ENCODE data around the gene RIN3.

Gene RIN3

DNA sequence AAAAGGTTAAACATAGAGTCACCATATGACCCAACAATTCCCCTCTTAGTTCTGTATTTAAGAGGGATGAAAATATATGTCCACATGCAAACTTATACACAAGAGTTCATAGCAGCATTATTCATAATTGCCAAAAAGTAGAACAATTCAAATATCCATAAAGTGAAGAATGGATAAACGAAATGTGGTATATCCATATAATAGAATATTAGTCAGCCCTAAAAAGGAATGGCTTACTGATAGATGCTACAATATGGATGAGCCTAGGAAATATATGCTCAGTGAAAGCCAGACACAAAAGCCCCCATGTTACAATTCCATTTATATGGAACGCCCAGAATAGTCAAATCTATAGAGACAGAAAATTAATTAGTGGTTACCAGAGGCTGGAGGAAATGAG, 44.1 kb upstream of the RIN3 start:
- no peak overlapping the region for H2AK5ac ChIP-seq (ENCODE audit: low read length)
- no peak overlapping the region for H3K4me2 ChIP-seq (ENCODE audit: low read length)
- no peak overlapping the region for H3K56ac ChIP-seq (ENCODE audit: low read length)
- no peak overlapping the region for H3K18ac ChIP-seq (ENCODE audit: low read length)
- no peaks in the 10 kb centered on the region for H3K79me2 ChIP-seq (ENCODE audit: control insufficient read depth, insufficient read depth, low read length)
- H3K4me3 ChIP-seq (ENCODE audit: low read length) = no peak overlapping the region
- no peak overlapping the region for H2BK120ac ChIP-seq (ENCODE audit: low read depth, low read length)
- no peak overlapping the region for H2BK5ac ChIP-seq (ENCODE audit: low read length)
- H3K27me3 ChIP-seq (ENCODE audit: insufficient read depth, low read length, poor library complexity) = no peaks in the 10 kb centered on the region
- H3K9ac ChIP-seq (ENCODE audit: low read length) = no peak overlapping the region
- H3K79me1 ChIP-seq (ENCODE audit: low read length) = no peaks in the 10 kb centered on the region
- no peak for DNase-seq
- H3K27ac ChIP-seq (ENCODE audit: low read depth, low read length) = no peak overlapping the region
- no peaks in the 10 kb centered on the region for H3K4me1 ChIP-seq (ENCODE audit: control insufficient read depth, low read depth, low read length)
- no peak overlapping the region for H4K5ac ChIP-seq (ENCODE audit: low read length)
- no peak overlapping the region for H2BK15ac ChIP-seq (replicated peaks; ENCODE audit: low read depth)
- H3K4ac ChIP-seq (ENCODE audit: low read depth, low read length) = no peak overlapping the region
- H4K8ac ChIP-seq (ENCODE audit: low read depth, low read length) = no peak overlapping the region
- no peak overlapping the region for H3K23ac ChIP-seq (ENCODE audit: low read length)
- no peaks in the 10 kb centered on the region for H3K36me3 ChIP-seq (ENCODE audit: control insufficient read depth, insufficient read depth, low read length)
- WGBS (ENCODE audit: extremely low coverage, insufficient coverage, low lambda C conversion rate) = no CpG with 5 or more reads among the region's 2 CpGs

DNA sequence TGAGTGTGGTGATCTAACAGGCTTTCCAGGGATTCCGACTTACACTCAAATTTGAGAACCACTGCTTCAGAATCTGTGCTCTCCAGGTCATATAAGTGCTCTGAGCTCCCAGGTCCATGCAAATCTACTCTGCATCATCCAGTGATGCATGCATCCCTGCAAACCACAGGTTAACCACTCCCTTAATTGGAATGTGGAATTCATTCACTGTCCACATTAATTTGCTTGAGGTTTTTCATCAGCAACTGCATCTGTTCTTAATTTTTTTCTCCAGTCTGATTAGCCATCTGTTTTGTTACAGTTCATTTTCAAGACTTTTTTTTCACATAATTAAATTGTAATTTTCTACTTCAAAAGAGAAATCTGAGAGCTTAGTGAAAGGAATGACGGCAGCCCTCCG, 43.4 kb upstream of the RIN3 start:
- Histone ChIP-seq H3K4me3 (ENCODE audit: low read length) (no peak overlapping the region), H3K79me2 (ENCODE audit: control insufficient read depth, insufficient read depth, low read length) (no peaks in the 10 kb centered on the region), H3K4ac (ENCODE audit: low read depth, low read length) (no peak overlapping the region), H2AK5ac (ENCODE audit: low read length) (no peak overlapping the region), H3K56ac (ENCODE audit: low read length) (no peak overlapping the region), H3K18ac (ENCODE audit: low read length) (no peak overlapping the region), H3K27ac (ENCODE audit: low read depth, low read length) (no peak overlapping the region), H3K4me1 (ENCODE audit: control insufficient read depth, low read depth, low read length) (no peaks in the 10 kb centered on the region), H3K79me1 (ENCODE audit: low read length) (no peaks in the 10 kb centered on the region), H3K27me3 (ENCODE audit: insufficient read depth, low read length, poor library complexity) (no peaks in the 10 kb centered on the region), H2BK15ac (replicated peaks; ENCODE audit: low read depth) (no peak overlapping the region), H3K36me3 (ENCODE audit: control insufficient read depth, insufficient read depth, low read length) (no peaks in the 10 kb centered on the region), H3K9ac (ENCODE audit: low read length) (no peak overlapping the region), H2BK5ac (ENCODE audit: low read length) (no peak overlapping the region), H3K4me2 (ENCODE audit: low read length) (no peak overlapping the region), H3K23ac (ENCODE audit: low read length) (no peak overlapping the region), H4K8ac (ENCODE audit: low read depth, low read length) (no peak overlapping the region), H2BK120ac (ENCODE audit: low read depth, low read length) (no peak overlapping the region), H4K5ac (ENCODE audit: low read length) (no peak overlapping the region)
- DNase-seq = no peak
- WGBS (ENCODE audit: extremely low coverage, insufficient coverage, low lambda C conversion rate) = no CpG with 5 or more reads among the region's 3 CpGs

DNA sequence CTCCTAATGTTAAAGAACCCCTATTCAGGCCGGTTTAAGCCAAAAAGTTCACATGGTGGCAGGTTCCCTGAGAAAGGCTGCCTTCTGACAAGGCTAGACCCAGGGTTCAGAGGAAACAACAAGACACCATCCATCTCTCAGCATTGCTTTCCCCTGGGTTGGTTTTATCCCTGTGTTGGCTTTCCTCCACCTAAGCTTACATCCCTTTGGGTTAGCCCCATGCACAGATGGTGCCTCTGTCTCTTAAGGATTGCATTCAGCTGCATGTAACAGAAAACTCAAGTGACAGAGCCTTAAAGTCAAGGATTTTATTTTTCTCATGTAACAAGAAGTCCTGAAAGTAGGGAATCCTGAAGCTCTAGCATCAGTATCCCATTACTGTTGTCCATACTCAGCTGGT, 42.8 kb upstream of the RIN3 start:
- H3K56ac ChIP-seq (ENCODE audit: low read length) = no peak overlapping the region
- no peak for DNase-seq
- H4K8ac ChIP-seq (ENCODE audit: low read depth, low read length) = no peak overlapping the region
- H3K79me2 ChIP-seq (ENCODE audit: control insufficient read depth, insufficient read depth, low read length) = no peaks in the 10 kb centered on the region
- no peak overlapping the region for H3K4me2 ChIP-seq (ENCODE audit: low read length)
- no peaks in the 10 kb centered on the region for H3K79me1 ChIP-seq (ENCODE audit: low read length)
- H3K18ac ChIP-seq (ENCODE audit: low read length) = no peak overlapping the region
- H3K36me3 ChIP-seq (ENCODE audit: control insufficient read depth, insufficient read depth, low read length) = no peaks in the 10 kb centered on the region
- no peak overlapping the region for H2BK15ac ChIP-seq (replicated peaks; ENCODE audit: low read depth)
- no peak overlapping the region for H3K4ac ChIP-seq (ENCODE audit: low read depth, low read length)
- H4K5ac ChIP-seq (ENCODE audit: low read length) = no peak overlapping the region
- no peak overlapping the region for H2BK5ac ChIP-seq (ENCODE audit: low read length)
- H3K27me3 ChIP-seq (ENCODE audit: insufficient read depth, low read length, poor library complexity) = no peaks in the 10 kb centered on the region
- H3K4me1 ChIP-seq (ENCODE audit: control insufficient read depth, low read depth, low read length) = no peaks in the 10 kb centered on the region
- no peak overlapping the region for H3K27ac ChIP-seq (ENCODE audit: low read depth, low read length)
- no peak overlapping the region for H2BK120ac ChIP-seq (ENCODE audit: low read depth, low read length)
- no peak overlapping the region for H3K9ac ChIP-seq (ENCODE audit: low read length)
- no peak overlapping the region for H3K23ac ChIP-seq (ENCODE audit: low read length)
- H2AK5ac ChIP-seq (ENCODE audit: low read length) = no peak overlapping the region
- no CpG with 5 or more reads among the region's 1 CpG for WGBS (ENCODE audit: extremely low coverage, insufficient coverage, low lambda C conversion rate)
- H3K4me3 ChIP-seq (ENCODE audit: low read length) = no peak overlapping the region

DNA sequence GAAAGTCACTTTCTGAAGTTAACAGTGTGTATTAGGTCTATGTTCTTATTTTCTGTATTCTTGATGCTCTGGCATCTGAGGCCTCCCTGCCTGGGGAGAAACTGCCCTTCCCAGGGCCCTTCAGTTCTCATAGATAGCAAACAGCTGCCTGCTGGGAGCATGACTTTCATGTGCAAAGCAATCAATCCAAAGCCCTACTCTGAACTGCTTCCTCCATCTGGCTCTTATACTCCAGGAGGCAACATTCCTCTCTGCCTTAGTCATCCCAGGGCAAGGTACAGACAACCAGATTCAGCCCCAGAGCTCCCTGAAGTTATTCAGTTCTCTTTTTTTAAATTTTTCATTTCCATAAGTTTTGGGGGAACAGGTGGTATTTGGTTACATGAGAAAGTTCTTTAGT, 41.7 kb upstream of the RIN3 start:
- no peak overlapping the region for H4K8ac ChIP-seq (ENCODE audit: low read depth, low read length)
- H2BK5ac ChIP-seq (ENCODE audit: low read length) = no peak overlapping the region
- no peak overlapping the region for H3K9ac ChIP-seq (ENCODE audit: low read length)
- H3K79me1 ChIP-seq (ENCODE audit: low read length) = no peaks in the 10 kb centered on the region
- no peak overlapping the region for H3K23ac ChIP-seq (ENCODE audit: low read length)
- H3K36me3 ChIP-seq (ENCODE audit: control insufficient read depth, insufficient read depth, low read length) = no peaks in the 10 kb centered on the region
- no peak overlapping the region for H2BK15ac ChIP-seq (replicated peaks; ENCODE audit: low read depth)
- no peak overlapping the region for H3K4me2 ChIP-seq (ENCODE audit: low read length)
- DNase-seq = peak; percentile 86
- no peak overlapping the region for H3K27ac ChIP-seq (ENCODE audit: low read depth, low read length)
- H3K4me3 ChIP-seq (ENCODE audit: low read length) = no peak overlapping the region
- no peak overlapping the region for H3K18ac ChIP-seq (ENCODE audit: low read length)
- H3K56ac ChIP-seq (ENCODE audit: low read length) = no peak overlapping the region
- no peaks in the 10 kb centered on the region for H3K4me1 ChIP-seq (ENCODE audit: control insufficient read depth, low read depth, low read length)
- no peaks in the 10 kb centered on the region for H3K79me2 ChIP-seq (ENCODE audit: control insufficient read depth, insufficient read depth, low read length)
- H3K4ac ChIP-seq (ENCODE audit: low read depth, low read length) = no peak overlapping the region
- H2BK120ac ChIP-seq (ENCODE audit: low read depth, low read length) = no peak overlapping the region
- H4K5ac ChIP-seq (ENCODE audit: low read length) = no peak overlapping the region
- H2AK5ac ChIP-seq (ENCODE audit: low read length) = no peak overlapping the region
- H3K27me3 ChIP-seq (ENCODE audit: insufficient read depth, low read length, poor library complexity) = no peaks in the 10 kb centered on the region

DNA sequence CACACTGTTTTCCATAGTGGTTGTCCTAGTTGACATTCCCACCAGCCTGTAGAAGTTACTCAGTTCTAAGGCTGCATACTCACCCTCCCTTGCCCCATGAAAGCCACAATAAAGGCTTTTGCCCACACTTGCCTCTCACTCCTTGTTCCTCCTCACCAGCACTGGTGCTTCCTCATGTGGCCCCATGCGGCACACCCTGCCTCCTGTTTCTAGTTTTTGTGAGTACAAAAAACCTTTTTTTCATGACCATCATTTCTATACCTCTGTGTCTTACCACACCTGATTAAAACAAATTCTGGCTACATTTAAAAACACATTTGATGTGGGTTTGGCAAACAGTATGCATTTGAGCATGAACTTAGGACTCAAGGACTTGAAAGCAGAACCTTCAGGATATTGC, 40.7 kb upstream of the RIN3 start:
- no peak overlapping the region for H3K9ac ChIP-seq (ENCODE audit: low read length)
- H3K4me1 ChIP-seq (ENCODE audit: control insufficient read depth, low read depth, low read length) = no peaks in the 10 kb centered on the region
- no CpG with 5 or more reads among the region's 1 CpG for WGBS (ENCODE audit: extremely low coverage, insufficient coverage, low lambda C conversion rate)
- no peaks in the 10 kb centered on the region for H3K79me2 ChIP-seq (ENCODE audit: control insufficient read depth, insufficient read depth, low read length)
- no peak overlapping the region for H3K23ac ChIP-seq (ENCODE audit: low read length)
- H3K36me3 ChIP-seq (ENCODE audit: control insufficient read depth, insufficient read depth, low read length) = no peaks in the 10 kb centered on the region
- no peak overlapping the region for H2AK5ac ChIP-seq (ENCODE audit: low read length)
- no peak overlapping the region for H2BK15ac ChIP-seq (replicated peaks; ENCODE audit: low read depth)
- no peak for DNase-seq
- no peaks in the 10 kb centered on the region for H3K27me3 ChIP-seq (ENCODE audit: insufficient read depth, low read length, poor library complexity)
- H3K79me1 ChIP-seq (ENCODE audit: low read length) = no peaks in the 10 kb centered on the region
- H3K27ac ChIP-seq (ENCODE audit: low read depth, low read length) = no peak overlapping the region
- H4K8ac ChIP-seq (ENCODE audit: low read depth, low read length) = no peak overlapping the region
- H3K4ac ChIP-seq (ENCODE audit: low read depth, low read length) = no peak overlapping the region
- no peak overlapping the region for H2BK5ac ChIP-seq (ENCODE audit: low read length)
- H3K4me3 ChIP-seq (ENCODE audit: low read length) = no peak overlapping the region
- no peak overlapping the region for H4K5ac ChIP-seq (ENCODE audit: low read length)
- H3K18ac ChIP-seq (ENCODE audit: low read length) = no peak overlapping the region
- H3K56ac ChIP-seq (ENCODE audit: low read length) = no peak overlapping the region
- no peak overlapping the region for H2BK120ac ChIP-seq (ENCODE audit: low read depth, low read length)
- no peak overlapping the region for H3K4me2 ChIP-seq (ENCODE audit: low read length)

DNA sequence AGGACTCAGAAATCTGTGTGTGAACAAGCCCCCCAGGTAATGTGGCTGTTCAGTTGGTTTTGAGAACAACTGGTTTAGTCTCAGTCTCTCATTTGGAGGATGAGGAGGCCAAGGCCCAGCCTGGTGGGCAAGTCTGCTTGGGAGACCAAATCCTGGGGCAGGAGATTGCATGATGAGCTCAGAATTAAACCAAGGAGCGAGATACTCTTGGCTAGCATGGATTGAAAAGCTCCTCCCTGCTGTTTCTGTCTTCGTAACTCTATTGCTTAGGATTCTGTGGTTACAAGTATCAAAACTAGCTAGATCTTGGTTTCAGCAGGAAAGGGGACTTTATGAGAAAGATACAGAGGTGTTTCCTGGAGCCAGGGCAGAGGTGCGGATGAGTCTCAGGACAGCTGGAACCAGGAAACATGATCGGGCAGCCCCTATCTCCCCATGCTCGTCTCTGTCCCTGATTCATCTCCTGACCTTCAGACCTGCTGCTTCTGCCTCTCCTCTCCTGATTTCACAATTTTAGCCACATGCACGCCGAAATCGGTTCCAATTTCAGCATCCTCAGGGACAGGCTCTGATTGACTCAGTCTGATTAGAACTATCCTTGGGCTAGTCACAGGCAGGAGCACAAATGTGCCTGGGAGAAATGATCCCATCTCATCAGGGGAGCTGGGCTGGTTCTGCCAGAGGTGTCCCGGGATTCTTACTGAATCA, 40.2 kb upstream of the RIN3 start:
- Histone ChIP-seq H3K18ac (ENCODE audit: low read length) (no peak overlapping the region), H2BK120ac (ENCODE audit: low read depth, low read length) (no peak overlapping the region), H3K56ac (ENCODE audit: low read length) (no peak overlapping the region), H3K27me3 (ENCODE audit: insufficient read depth, low read length, poor library complexity) (no peaks in the 10 kb centered on the region), H3K23ac (ENCODE audit: low read length) (no peak overlapping the region), H3K79me2 (ENCODE audit: control insufficient read depth, insufficient read depth, low read length) (no peaks in the 10 kb centered on the region), H3K4ac (ENCODE audit: low read depth, low read length) (no peak overlapping the region), H3K27ac (ENCODE audit: low read depth, low read length) (no peak overlapping the region), H2BK15ac (replicated peaks; ENCODE audit: low read depth) (no peak overlapping the region), H4K5ac (ENCODE audit: low read length) (no peak overlapping the region), H3K4me3 (ENCODE audit: low read length) (no peak overlapping the region), H3K4me2 (ENCODE audit: low read length) (no peak overlapping the region), H3K36me3 (ENCODE audit: control insufficient read depth, insufficient read depth, low read length) (no peaks in the 10 kb centered on the region), H3K4me1 (ENCODE audit: control insufficient read depth, low read depth, low read length) (no peaks in the 10 kb centered on the region), H3K9ac (ENCODE audit: low read length) (no peak overlapping the region), H2BK5ac (ENCODE audit: low read length) (no peak overlapping the region), H3K79me1 (ENCODE audit: low read length) (no peaks in the 10 kb centered on the region), H4K8ac (ENCODE audit: low read depth, low read length) (no peak overlapping the region), H2AK5ac (ENCODE audit: low read length) (no peak overlapping the region)
- no peak for DNase-seq
- WGBS (ENCODE audit: extremely low coverage, insufficient coverage, low lambda C conversion rate) = no CpG with 5 or more reads among the region's 9 CpGs

Data from mesendoderm (in vitro differentiated cells).